Neural cell (in vitro differentiated cells): ENCODE data around the gene VN1R4. TPM values are rescaled to one million over a fixed set of nuclear protein-coding genes. Genes with fewer than 3 reads are reported as not detected.
"Not testable (repeated sequence)": the region's sequence is repeated elsewhere in the genome, so short reads cannot be mapped to it uniquely, and the experiment has no call there.

Experiments used
- H2AFZ ChIP-seq: fragments of 200-600, 300-800 bp; sonication (generic), shearing (Covaris generic); 2 replicates; pipeline ENCODE4 v1.6.0; 2014; ENCODE audit warnings: low read depth, mild to moderate bottlenecking, antibody characterized with exemption, low read length, moderate library complexity
- H3F3A ChIP-seq: fragments of 200-600 bp; shearing (Covaris generic); 2 replicates; pipeline ENCODE4 v1.6.1; 2016; ENCODE audit warnings: mild to moderate bottlenecking, moderate library complexity, mixed read lengths, antibody characterized with exemption, low read length; ENCODE audit not compliant: insufficient read depth, poor library complexity, severe bottlenecking
- H3K27ac ChIP-seq: fragments of 200-600, 300-800 bp; sonication (generic), shearing (Covaris generic); 2 replicates; pipeline ENCODE4 v1.5.1; 2014; ENCODE audit warnings: mild to moderate bottlenecking, low read length, moderate library complexity
- H3K27me3 ChIP-seq: fragments of 300-800, 200-600 bp; sonication (generic), shearing (Covaris generic); 2 replicates; pipeline ENCODE4 v1.6.0; 2014; ENCODE audit warnings: mild to moderate bottlenecking, low read depth, low read length, moderate library complexity; ENCODE audit not compliant: insufficient read depth
- H3K36me3 ChIP-seq: fragments of 300-800, 200-600 bp; sonication (generic), shearing (Covaris generic); 2 replicates; pipeline ENCODE4 v1.5.1; 2014; ENCODE audit warnings: mild to moderate bottlenecking, antibody characterized with exemption, low read length, moderate library complexity; ENCODE audit not compliant: insufficient read depth
- H3K4me2 ChIP-seq: fragments of 300-800, 200-600 bp; sonication (generic), shearing (Covaris generic); 2 replicates; pipeline ENCODE4 v1.6.0; 2014; ENCODE audit warnings: mild to moderate bottlenecking, low read length
- H3K4me3 ChIP-seq: fragments of 300-800, 200-600 bp; sonication (generic), shearing (Covaris generic); 2 replicates; pipeline ENCODE4 v1.5.1; 2014; ENCODE audit warnings: mild to moderate bottlenecking, low read length, moderate library complexity
- H3K79me2 ChIP-seq: fragments of 200-600 bp; shearing (Covaris generic); replicated peaks from 2 replicates; pipeline ENCODE4 v1.6.0; 2014; ENCODE audit warnings: mild to moderate bottlenecking, low read length, moderate library complexity; ENCODE audit not compliant: insufficient read depth
- H3K9ac ChIP-seq: fragments of 300-800, 200-600 bp; sonication (generic), shearing (Covaris generic); 2 replicates; pipeline ENCODE4 v1.6.1; 2016; ENCODE audit warnings: mild to moderate bottlenecking, low read length, mixed read lengths
- H3K9me2 ChIP-seq: fragments of 200-600 bp; shearing (Covaris generic); 2 replicates; pipeline ENCODE4 v1.6.1; 2016; ENCODE audit warnings: mild to moderate bottlenecking, low read length, mixed read lengths; ENCODE audit not compliant: insufficient read depth
- H3K9me3 ChIP-seq: fragments of 200-600, 300-800 bp; sonication (generic), shearing (Covaris generic); 2 replicates; pipeline ENCODE4 v1.6.1; 2016; ENCODE audit warnings: mild to moderate bottlenecking, mixed run types, low read length, moderate library complexity, mixed read lengths
- H4K20me1 ChIP-seq: fragments of 200-600 bp; shearing (Covaris generic); 2 replicates; pipeline ENCODE4 v1.6.1; 2016; ENCODE audit warnings: mild to moderate bottlenecking, mixed run types; ENCODE audit not compliant: insufficient read depth
- CTCF ChIP-seq: fragments of 450-650 bp; IDR thresholded peaks from 2 replicates; pipeline ENCODE4 v1.5.1; 2014; ENCODE audit warnings: antibody characterized with exemption, mild to moderate bottlenecking, moderate library complexity; ENCODE audit not compliant: poor library complexity, severe bottlenecking
- EP300 ChIP-seq: fragments of 450-650 bp; conservative IDR thresholded peaks from 2 replicates; pipeline ENCODE4 v1.6.1; 2014; ENCODE audit warnings: antibody characterized with exemption, mild to moderate bottlenecking, moderate library complexity; ENCODE audit not compliant: poor library complexity, severe bottlenecking
- EZH2 ChIP-seq: fragments of 200-600, 300-800 bp; shearing (Covaris generic), sonication (generic); IDR thresholded peaks from 2 replicates; pipeline ENCODE4 v1.6.1; 2014; ENCODE audit warnings: antibody characterized with exemption, low read length, borderline replicate concordance, mild to moderate bottlenecking; ENCODE audit not compliant: insufficient read depth, poor library complexity, severe bottlenecking
- MXI1 ChIP-seq: fragments of 450-650 bp; conservative IDR thresholded peaks from 2 replicates; pipeline ENCODE4 v1.6.1; 2014; ENCODE audit warnings: antibody characterized with exemption, mild to moderate bottlenecking; ENCODE audit not compliant: poor library complexity, severe bottlenecking
- RAD21 ChIP-seq: fragments of 450-650 bp; conservative IDR thresholded peaks from 2 replicates; pipeline ENCODE4 v1.6.1; 2014; ENCODE audit warnings: antibody characterized with exemption, mild to moderate bottlenecking, moderate library complexity
- REST ChIP-seq: IDR thresholded peaks from 2 replicates; pipeline ENCODE4 v1.6.1; 2012; ENCODE audit warnings: borderline replicate concordance
- SMC3 ChIP-seq: fragments of 450-650 bp; conservative IDR thresholded peaks from 2 replicates; pipeline ENCODE4 v1.6.1; 2014; ENCODE audit warnings: antibody characterized with exemption, mild to moderate bottlenecking, moderate library complexity; ENCODE audit not compliant: poor library complexity
- TAF1 ChIP-seq: IDR thresholded peaks from 2 replicates; pipeline ENCODE4 v1.6.1; 2012; ENCODE audit warnings: low read depth
- polyA minus RNA-seq: library from RNA; depleted of rRNA, polyadenylated mRNA; stranded (reverse); fragments of >200 nt; gene quantifications from 2 replicates; pipeline ENCODE4 v1.2.3, GENCODE V29; 2014
- polyA plus RNA-seq: library from polyadenylated mRNA; depleted of rRNA; stranded (reverse); fragments of >200 nt; gene quantifications from 2 replicates; pipeline ENCODE4 v1.2.3, GENCODE V29; 2014

VN1R4 gene
- not detected in 2 replicates for polyA plus RNA-seq
- not detected in 2 replicates for polyA minus RNA-seq

- H3K9me3 ChIP-seq, H3K27ac ChIP-seq, H2AFZ ChIP-seq, H3K27me3 ChIP-seq, H3K36me3 ChIP-seq, H3K4me2 ChIP-seq, H3K9me2 ChIP-seq, H3K79me2 ChIP-seq, H3F3A ChIP-seq, H4K20me1 ChIP-seq, H3K9ac ChIP-seq, H3K4me3 ChIP-seq: not testable (repeated sequence)
Measured at GRCh38 chr19:53267623-53268022, at the start of gene VN1R4. Gene VN1R4, minus strand, starts transcription at chr19:53267723. Its CDS starts 58 bp downstream, at chr19:53267665.

- H3K27me3 ChIP-seq: no peaks in the 10 kb centered on the region
- no peaks in the 10 kb centered on the region for H4K20me1 ChIP-seq
Measured at GRCh38 chr19:53311897-53312296, 44.4 kb upstream of the VN1R4 start.

More at GRCh38 chr19:53311897-53312296, 44.4 kb upstream of the VN1R4 start:
- no peaks in the 10 kb centered on the region for H3K79me2 ChIP-seq
- H3K27ac ChIP-seq: no peak overlapping the region
- no peak overlapping the region for H3K9ac ChIP-seq
- H3K9me2 ChIP-seq: no peaks in the 10 kb centered on the region
- H3K4me3 ChIP-seq: no peak overlapping the region
- no peaks in the 10 kb centered on the region for H3F3A ChIP-seq
- peaks cover 5% of the 10 kb centered on the region for H3K9me3 ChIP-seq
- no peaks in the 10 kb centered on the region for H3K36me3 ChIP-seq
- TF ChIP-seq MXI1: no peak
- no peak for TF ChIP-seq SMC3
- no peak for TF ChIP-seq EP300
- TF ChIP-seq TAF1: no peak
- no peak for TF ChIP-seq REST
- no peak for TF ChIP-seq EZH2
- TF ChIP-seq RAD21: no peak
- TF ChIP-seq CTCF: no peak
- no peak overlapping the region for H3K4me2 ChIP-seq
- no peak overlapping the region for H2AFZ ChIP-seq
